GM12878 (cell line): ENCODE results near the gene KICS2. TPM values are rescaled to one million over a fixed set of nuclear protein-coding genes. Genes with fewer than 3 reads are reported as not detected.

ENCODE experiments used
- ATAC-seq: fragments of 200-7000 bp; cut with Tn5 transposase; 3 replicates; pipeline ENCODE4 v1.9.1; 2020; ENCODE audit warnings: mild to moderate bottlenecking, moderate library complexity
- BruUV-seq: library from RNA; stranded (reverse); fragments of 400-500 nt; replicated peaks from 2 replicates; lab custom pipeline; 2021; lab: Mats Ljungman, UMichigan
- CTCF ChIA-PET: fragments of 300-600 bp; sonication (Branson Sonifier 250); formaldehyde crosslinking; extraction: SDS; loops from one replicate; lab custom pipeline; 2021; ENCODE audit warnings: inconsistent platforms; lab: Yijun Ruan, JAX
- POLR2A ChIA-PET: fragments of 350-600 bp; formaldehyde crosslinking; extraction: SDS; loops from one replicate; lab custom pipeline; 2021; ENCODE audit warnings: inconsistent platforms; lab: Charles Lee
- RAD21 ChIA-PET: fragments of 300-600 bp; sonication (Branson Sonifier 250); formaldehyde crosslinking; loops from one replicate; lab custom pipeline; 2023; ENCODE audit warnings: antibody characterized with exemption; ENCODE audit not compliant: unreplicated experiment; lab: Charles Lee
- SMC1A ChIA-PET: fragments of 300-600 bp; sonication (Branson Sonifier 250); formaldehyde crosslinking; loops from one replicate; lab custom pipeline; 2023; ENCODE audit not compliant: unreplicated experiment, uncharacterized antibody; lab: Charles Lee
- DNase-seq: peaks from one replicate; pipeline ENCODE4 v3.0.0-alpha.2; 2011; ENCODE audit warnings: low read depth, low spot score
- FAIRE-seq: peaks from 3 replicates; lab custom pipeline; 2011; peaks lifted over from hg19 to GRCh38; lab: Jason Lieb, UNC
- H2AFZ ChIP-seq: 2 replicates; pipeline ENCODE4 v1.6.0; 2011; ENCODE audit warnings: low read depth, low read length, control low read depth; ENCODE audit not compliant: control insufficient read depth
- H3K27ac ChIP-seq: 2 replicates; pipeline ENCODE4 v1.5.1; 2011; ENCODE audit warnings: control low read depth; ENCODE audit not compliant: control insufficient read depth, insufficient read depth
- H3K27me3 ChIP-seq, 2 experiments: replicated peaks in 1 of 2; 2 replicates each; pipeline versions ENCODE4 v1.6.0 to v1.6.1; 2011; ENCODE audit warnings: low read length in 1 of 2; ENCODE audit not compliant: control insufficient read depth in 2 of 2, insufficient read depth in 2 of 2
- H3K36me3 ChIP-seq, 2 experiments: 2 replicates each; pipeline ENCODE4 v1.5.1; 2011; ENCODE audit warnings: low read length in 1 of 2; ENCODE audit not compliant: control insufficient read depth in 2 of 2, insufficient read depth in 2 of 2
- H3K4me1 ChIP-seq: 2 replicates; pipeline ENCODE4 v1.6.1; 2011; ENCODE audit warnings: mild to moderate bottlenecking, low read length, moderate library complexity, mixed read lengths; ENCODE audit not compliant: control insufficient read depth, insufficient read depth
- H3K4me2 ChIP-seq: 2 replicates; pipeline ENCODE4 v1.6.0; 2011; ENCODE audit warnings: control low read depth; ENCODE audit not compliant: control insufficient read depth, insufficient read depth
- H3K4me3 ChIP-seq: fragments of 200-600 bp; sonication (generic); 2 replicates; pipeline ENCODE4 v1.5.1; 2016
- H3K79me2 ChIP-seq: 2 replicates; pipeline ENCODE4 v1.6.0; 2011; ENCODE audit warnings: low read length; ENCODE audit not compliant: control insufficient read depth, insufficient read depth
- H3K9ac ChIP-seq: 2 replicates; pipeline ENCODE4 v1.8.0; 2011; ENCODE audit warnings: low read length, control low read depth, mixed read lengths; ENCODE audit not compliant: control insufficient read depth, insufficient read depth
- H3K9me3 ChIP-seq: replicated peaks from 3 replicates; pipeline ENCODE4 v1.5.1; 2011; ENCODE audit warnings: mild to moderate bottlenecking, low read length; ENCODE audit not compliant: control insufficient read depth, insufficient read depth
- H4K20me1 ChIP-seq: 2 replicates; pipeline ENCODE4 v1.6.0; 2011; ENCODE audit not compliant: control insufficient read depth, insufficient read depth
- ASH2L ChIP-seq: fragments of 300-600, 200-600 bp; sonication (generic); IDR thresholded peaks from 2 replicates; pipeline ENCODE4 v1.6.1; 2017; ENCODE audit warnings: low read depth, mild to moderate bottlenecking, borderline replicate concordance
- EGR1 ChIP-seq, 2 experiments: IDR thresholded peaks; 1 replicate in 1 of 2; 2 replicates in 1 of 2; pipeline ENCODE4 v1.6.1; 2011 to 2012; ENCODE audit warnings: low read depth in 2 of 2, low read length in 2 of 2, borderline replicate concordance in 1 of 2, mild to moderate bottlenecking in 1 of 2, moderate library complexity in 1 of 2
- GATAD2B ChIP-seq: fragments of 450-650 bp; conservative IDR thresholded peaks from 2 replicates; pipeline ENCODE4 v1.6.1; 2017; ENCODE audit warnings: low read depth, mild to moderate bottlenecking, moderate library complexity
- MTA2 ChIP-seq: fragments of 450-650 bp; IDR thresholded peaks from 2 replicates; pipeline ENCODE4 v1.6.1; 2016; ENCODE audit warnings: low read depth, mild to moderate bottlenecking, moderate library complexity
- NBN ChIP-seq: fragments of 450-650 bp; IDR thresholded peaks from 2 replicates; pipeline ENCODE4 v1.6.1; 2016
- NFIC ChIP-seq: IDR thresholded peaks from 2 replicates; pipeline ENCODE4 v1.6.1; 2012; ENCODE audit warnings: low read depth, mild to moderate bottlenecking, inconsistent platforms, low read length, moderate library complexity
- PML ChIP-seq: IDR thresholded peaks from 2 replicates; pipeline ENCODE4 v1.6.1; 2012; ENCODE audit warnings: low read length, inconsistent platforms
- POU2F2 ChIP-seq: IDR thresholded peaks from 3 replicates; pipeline ENCODE4 v1.6.1; 2011; ENCODE audit warnings: low read depth, mild to moderate bottlenecking, low read length, borderline replicate concordance
- RAD51 ChIP-seq: fragments of 450-650 bp; IDR thresholded peaks from 2 replicates; pipeline ENCODE4 v1.6.1; 2016; ENCODE audit warnings: moderate library complexity, mild to moderate bottlenecking, inconsistent platforms
- SMAD5 ChIP-seq: IDR thresholded peaks from 2 replicates; pipeline ENCODE4 v1.6.1; 2016; ENCODE audit warnings: antibody characterized with exemption, low read depth
- ZBTB4 ChIP-seq: fragments of 450-650 bp; formaldehyde crosslinking; IDR thresholded peaks from 2 replicates; pipeline ENCODE4 v1.4.0; 2022; ENCODE audit warnings: mild to moderate bottlenecking, moderate library complexity
- ZNF24 ChIP-seq: fragments of 450-650 bp; IDR thresholded peaks from 2 replicates; pipeline ENCODE4 v1.6.1; 2017; ENCODE audit warnings: antibody characterized with exemption, mild to moderate bottlenecking
- WGBS: methylation state at CpG from one replicate; pipeline ENCODE4 v1.1.6; 2016; ENCODE audit warnings: low lambda C conversion rate; ENCODE audit not compliant: insufficient replicate concordance, insufficient coverage; ENCODE audit errors: missing lambda C conversion rate; 5-methylcytosine and 5-hydroxymethylcytosine counted together
- in situ Hi-C: fragments of 300-500 bp; cut with MboI; formaldehyde crosslinking; loops from 9 replicates; pipeline ENCODE4 v1.14.3; 2018; ENCODE audit warnings: mixed read lengths
- intact Hi-C: fragments of 100-400 bp; cut with micrococcal nuclease; formaldehyde crosslinking; loops from one replicate; pipeline ENCODE4 v1.14.2; 2022; ENCODE audit not compliant: unreplicated experiment
- polyA plus RNA-seq, 11 experiments: library from polyadenylated mRNA; depleted of rRNA in 4 of 11; unstranded in 6 of 11; stranded (reverse) in 5 of 11; fragments of >200 nt; fragmentation: Nextera tagmentation in 4 of 11; fragmentation: Illumina TruSeq in 1 of 11; extraction: Ambion mirVana in 4 of 11; extraction: Trizol in 1 of 11; gene quantifications; 1 replicate in 1 of 11; 2 replicates in 10 of 11; pipeline versions ENCODE4 v1.2.1 to v1.2.3, GENCODE V29; 2011 to 2016; ENCODE audit warnings: inconsistent platforms in 2 of 11, missing spikeins in 2 of 11, low read depth in 1 of 11
- total RNA-seq, 4 experiments: library from RNA; depleted of rRNA in 3 of 4; stranded (reverse); fragments of >200 nt in 3 of 4; fragmentation: Illumina TruSeq in 1 of 4; extraction: Trizol in 1 of 4; gene quantifications; 2 replicates each; pipeline versions ENCODE4 v1.2.1 to v1.2.3, GENCODE V29; 2013 to 2021
- TF ChIP-seq, protein P1 (sequence below): fragments of 450-650 bp; IDR thresholded peaks from 2 replicates; pipeline ENCODE4 v1.6.1; 2016; ENCODE audit warnings: mild to moderate bottlenecking

Gene KICS2
- total and polyA plus RNA-seq, 10 of the 15 experiments (the other 5 are each of a cell fraction or from before 2014, with no cell fraction given): 3.9 to 13.1 (median 9.5) TPM

- no peaks in the 10 kb centered on the region for H4K20me1 ChIP-seq
- no TSS peak for BruUV-seq
- no peak overlapping the region for H3K9ac ChIP-seq
- intact Hi-C loops: no loop called here
- H3K4me1 ChIP-seq: no peaks in the 10 kb centered on the region
- no peaks in the 10 kb centered on the region for H3K79me2 ChIP-seq
- TF ChIP-seq ASH2L: no peak
- TF ChIP-seq, protein P1, sequence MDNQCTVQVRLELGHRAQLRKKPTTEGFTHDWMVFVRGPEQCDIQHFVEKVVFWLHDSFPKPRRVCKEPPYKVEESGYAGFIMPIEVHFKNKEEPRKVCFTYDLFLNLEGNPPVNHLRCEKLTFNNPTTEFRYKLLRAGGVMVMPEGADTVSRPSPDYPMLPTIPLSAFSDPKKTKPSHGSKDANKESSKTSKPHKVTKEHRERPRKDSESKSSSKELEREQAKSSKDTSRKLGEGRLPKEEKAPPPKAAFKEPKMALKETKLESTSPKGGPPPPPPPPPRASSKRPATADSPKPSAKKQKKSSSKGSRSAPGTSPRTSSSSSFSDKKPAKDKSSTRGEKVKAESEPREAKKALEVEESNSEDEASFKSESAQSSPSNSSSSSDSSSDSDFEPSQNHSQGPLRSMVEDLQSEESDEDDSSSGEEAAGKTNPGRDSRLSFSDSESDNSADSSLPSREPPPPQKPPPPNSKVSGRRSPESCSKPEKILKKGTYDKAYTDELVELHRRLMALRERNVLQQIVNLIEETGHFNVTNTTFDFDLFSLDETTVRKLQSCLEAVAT: no peak
- no peak overlapping the region for H2AFZ ChIP-seq
- SMC1A ChIA-PET: interaction anchor here (0.6 kb wide), 1 partner anchor 382 kb away, joined by 3 read pairs; no protein-coding TSS in a partner anchor
- no peak overlapping the region for H3K27ac ChIP-seq
- CTCF ChIA-PET: no interaction called here
- DNase-seq (no peak), ATAC-seq (no peak), FAIRE-seq (no peak)
- RAD21 ChIA-PET: no interaction called here
- POLR2A ChIA-PET: no interaction called here
- H3K27me3 ChIP-seq: no peaks in the 10 kb centered on the region
- no peaks in the 10 kb centered on the region; a peak in 1 of 4 replicates for H3K36me3 ChIP-seq
- 92% methylated on average over 2 of the region's 2 CpGs for WGBS
- no peaks in the 10 kb centered on the region for H3K9me3 ChIP-seq
- no peak overlapping the region for H3K4me3 ChIP-seq
- H3K4me2 ChIP-seq: no peak overlapping the region
- in situ Hi-C loops: no loop called here
Measured at GRCh38 chr12:64207453-64207852, 14.6 kb downstream of the KICS2 start.

DNA sequence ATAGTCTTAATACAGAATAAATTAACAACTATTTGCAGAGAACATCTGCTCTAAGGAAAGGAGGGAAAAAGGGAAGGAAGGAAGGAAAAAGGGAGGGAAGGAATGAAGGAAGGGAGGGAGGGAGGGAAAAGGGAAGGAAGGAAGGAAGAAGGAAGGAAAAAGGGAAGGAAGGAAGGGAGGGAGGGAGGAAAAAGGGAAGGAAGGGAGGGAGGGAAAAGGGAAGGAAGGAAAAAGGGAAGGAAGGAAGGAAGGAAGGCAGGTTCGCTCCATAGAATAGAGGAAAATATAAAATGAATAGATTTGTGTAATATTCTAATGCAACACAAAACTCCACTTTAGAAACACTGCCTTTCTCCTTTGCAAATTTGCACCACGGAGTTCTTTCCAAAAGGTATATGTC is 16.6 kb downstream of the KICS2 start:
- no peaks in the 10 kb centered on the region for H3K4me1 ChIP-seq
- no peak overlapping the region for H3K4me3 ChIP-seq
- BruUV-seq: no TSS peak
- no peak overlapping the region for H3K4me2 ChIP-seq
- DNase-seq: no peak
- 95% methylated on average over 2 of the region's 2 CpGs for WGBS
- H3K79me2 ChIP-seq: no peaks in the 10 kb centered on the region
- in situ Hi-C loops (no loop called here), intact Hi-C loops (no loop called here)
- ChIA-PET SMC1A (interaction anchor here (0.6 to 1.7 kb wide), 4 partner anchors 13 to 63 kb away, joined by 3 to 8 read pairs (median 4); no protein-coding TSS in a partner anchor), CTCF (no interaction called here), RAD21 (no interaction called here), POLR2A (no interaction called here)
- no peak overlapping the region for H3K9ac ChIP-seq
- H2AFZ ChIP-seq: no peak overlapping the region
- ATAC-seq: no peak
- FAIRE-seq: no peak
- H3K36me3 ChIP-seq: no peaks in the 10 kb centered on the region; a peak in 1 of 4 replicates
- no peaks in the 10 kb centered on the region for H3K9me3 ChIP-seq
- H3K27ac ChIP-seq: no peak overlapping the region
- H4K20me1 ChIP-seq: no peaks in the 10 kb centered on the region
- no peaks in the 10 kb centered on the region for H3K27me3 ChIP-seq
- TF ChIP-seq POU2F2 (no peak), EGR1 (IDR thresholded peaks at IDR 0.05; ENCODE audit: borderline replicate concordance in 1 of 2, low read depth in 2 of 2, low read length in 2 of 2) (no peak), PML (no peak), ZBTB4 (CRISPR knock-in tag) (no peak), MTA2 (no peak), ZNF24 (no peak), GATAD2B (no peak), NBN (no peak), SMAD5 (no peak), NFIC (no peak), RAD51 (no peak)
